Measurements from ENCODE around the gene ATXN7L2.

- TF ChIP-seq CTCF (IDR thresholded peaks at IDR 0.05; ENCODE audit: insufficient read depth, low read depth, low read length): no peak
- no peak for TF ChIP-seq EZH2 (IDR thresholded peaks at IDR 0.05; ENCODE audit: insufficient read depth, low read length)
Measured at GRCh38 chr1:109441069-109441468, 42.6 kb upstream of the ATXN7L2 start.
